Measurements from ENCODE around the gene CSN2. TPM values are rescaled to one million over a fixed set of nuclear protein-coding genes. Genes with fewer than 3 reads are reported as not detected.

The CSN2 gene
- not detected in 2 replicates for total RNA-seq (2021)
- long read RNA-seq, result 0 reads

DNA sequence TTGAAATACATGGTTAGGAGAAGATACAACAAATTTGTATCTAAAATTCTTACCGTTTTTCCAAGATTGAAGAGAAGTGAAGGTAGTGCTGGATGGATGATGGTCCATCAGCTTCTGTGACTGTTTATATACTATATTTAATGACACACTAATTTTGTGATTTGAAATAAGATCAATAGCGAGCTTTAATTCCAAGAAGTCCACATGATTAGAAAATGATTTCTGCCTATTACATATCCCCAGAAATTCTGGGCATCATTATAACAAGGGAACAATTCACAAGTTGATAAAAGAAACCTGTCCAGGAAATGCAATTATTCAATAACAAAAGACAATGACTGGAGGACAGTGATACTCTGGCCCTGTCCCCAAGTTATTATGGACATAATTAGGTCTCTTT is at the start of gene CSN2:
Gene CSN2 (minus strand): TSS at position 101 of the 400 bp plus-strand sequence. CDS start 4,733 bp downstream, outside the sequence.
- Histone ChIP-seq H3K14ac (ENCODE audit: insufficient read depth, low read length) (no peak within 1 kb of the TSS), H2BK12ac (ENCODE audit: insufficient read length, low read depth, low read length) (no peak within 1 kb of the TSS), H4K5ac (ENCODE audit: insufficient read length, low read depth, low read length) (no peak within 1 kb of the TSS), H4K20me1 (ENCODE audit: control insufficient read depth, insufficient read depth, insufficient read length) (no peaks in the 10 kb centered on the region), H4K8ac (replicated peaks; ENCODE audit: insufficient read length, low read depth, low read length) (no peak within 1 kb of the TSS), H3K4ac (ENCODE audit: low read depth, low read length) (no peak within 1 kb of the TSS), H2BK120ac (ENCODE audit: low read depth, low read length, poor library complexity, severe bottlenecking) (no peak within 1 kb of the TSS), H3K4me2 (ENCODE audit: insufficient read depth, insufficient read length, low read length) (no peak within 1 kb of the TSS), H3K4me1 (ENCODE audit: insufficient read depth, low read length) (no peaks in the 10 kb centered on the region), H2BK5ac (ENCODE audit: insufficient read length, low read length) (no peak within 1 kb of the TSS), H4K91ac (ENCODE audit: insufficient read length, low read depth, low read length) (no peak within 1 kb of the TSS), H3K79me1 (ENCODE audit: insufficient read depth, low read depth, low read length, poor library complexity, severe bottlenecking) (no peaks in the 10 kb centered on the region), H2AFZ (ENCODE audit: low read length) (no peak within 1 kb of the TSS), H2BK20ac (ENCODE audit: low read depth, low read length, poor library complexity, severe bottlenecking) (no peak within 1 kb of the TSS), H2AK5ac (ENCODE audit: insufficient read length, low read length) (no peak within 1 kb of the TSS), H2BK15ac (ENCODE audit: low read depth, low read length) (no peak within 1 kb of the TSS), H3K9ac (ENCODE audit: extremely low read depth, insufficient read length, low read length) (no peak within 1 kb of the TSS), H3K23me2 (ENCODE audit: insufficient read length, low read depth, low read length, poor library complexity, severe bottlenecking) (no peaks in the 10 kb centered on the region), H3T11ph (ENCODE audit: low read length) (no peak within 1 kb of the TSS), H3K9me3 (ENCODE audit: control insufficient read depth, low read depth, low read length) (no peaks in the 10 kb centered on the region), H3K27me3 (ENCODE audit: insufficient read depth, low read length) (no peaks in the 10 kb centered on the region), H3K27ac (ENCODE audit: insufficient read length, low read depth, low read length) (no peak within 1 kb of the TSS), H3K79me2 (ENCODE audit: insufficient read depth, low read length) (no peaks in the 10 kb centered on the region), H3K23ac (ENCODE audit: insufficient read length, low read depth, low read length) (no peak within 1 kb of the TSS), H3K18ac (ENCODE audit: insufficient read length, low read depth, low read length) (no peak within 1 kb of the TSS), H3K56ac (ENCODE audit: insufficient read length, low read depth, low read length) (no peak within 1 kb of the TSS)
- Mint-ChIP-seq H3K36me3 (ENCODE audit: insufficient read depth in 1 of 3, low read depth in 3 of 3) (no peaks in the 10 kb centered on the region), H3K9me3 (no peaks in the 10 kb centered on the region), H3K4me3 (no peak within 1 kb of the TSS), H3K27ac (no peak within 1 kb of the TSS), H3K27me3 (ENCODE audit: low read depth) (no peaks in the 10 kb centered on the region), H3K4me1 (no peaks in the 10 kb centered on the region)
- no peak for DNase-seq
- TF ChIP-seq, protein P1, sequence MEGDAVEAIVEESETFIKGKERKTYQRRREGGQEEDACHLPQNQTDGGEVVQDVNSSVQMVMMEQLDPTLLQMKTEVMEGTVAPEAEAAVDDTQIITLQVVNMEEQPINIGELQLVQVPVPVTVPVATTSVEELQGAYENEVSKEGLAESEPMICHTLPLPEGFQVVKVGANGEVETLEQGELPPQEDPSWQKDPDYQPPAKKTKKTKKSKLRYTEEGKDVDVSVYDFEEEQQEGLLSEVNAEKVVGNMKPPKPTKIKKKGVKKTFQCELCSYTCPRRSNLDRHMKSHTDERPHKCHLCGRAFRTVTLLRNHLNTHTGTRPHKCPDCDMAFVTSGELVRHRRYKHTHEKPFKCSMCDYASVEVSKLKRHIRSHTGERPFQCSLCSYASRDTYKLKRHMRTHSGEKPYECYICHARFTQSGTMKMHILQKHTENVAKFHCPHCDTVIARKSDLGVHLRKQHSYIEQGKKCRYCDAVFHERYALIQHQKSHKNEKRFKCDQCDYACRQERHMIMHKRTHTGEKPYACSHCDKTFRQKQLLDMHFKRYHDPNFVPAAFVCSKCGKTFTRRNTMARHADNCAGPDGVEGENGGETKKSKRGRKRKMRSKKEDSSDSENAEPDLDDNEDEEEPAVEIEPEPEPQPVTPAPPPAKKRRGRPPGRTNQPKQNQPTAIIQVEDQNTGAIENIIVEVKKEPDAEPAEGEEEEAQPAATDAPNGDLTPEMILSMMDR (conservative IDR thresholded peaks at IDR 0.05), result no peak
- no CpG with 5 or more reads among the region's 2 CpGs for WGBS (ENCODE audit: extremely low coverage, insufficient read length, low lambda C conversion rate)
